GM21717 (cell line): ENCODE data around the gene MR1.

Experiments
- ATAC-seq: cut with Tn5 transposase; IDR thresholded peaks from one replicate; pipeline ENCODE4 v1.9.1; 2021; ENCODE audit warnings: mild to moderate bottlenecking, moderate library complexity; ENCODE audit not compliant: unreplicated experiment

The MR1 gene

DNA sequence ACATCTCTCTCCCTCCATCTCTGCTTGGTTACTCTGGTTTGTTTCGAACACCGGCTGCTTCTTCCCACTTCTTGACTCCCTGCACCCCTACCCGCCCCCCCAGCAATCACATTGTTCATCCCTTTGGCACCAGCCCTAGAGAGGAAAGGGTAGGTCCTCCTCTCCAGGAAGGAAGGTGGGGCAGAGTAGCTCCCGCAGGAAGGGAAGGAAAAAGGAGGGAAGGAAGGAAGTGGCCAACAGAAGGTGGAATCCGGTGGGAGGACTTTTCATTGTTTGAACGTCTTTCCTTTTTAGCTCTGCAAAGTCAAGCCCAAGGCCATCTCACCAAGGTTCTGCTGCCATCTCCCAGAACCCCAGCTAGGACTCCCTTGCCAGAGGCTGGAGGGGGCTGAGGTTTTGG lies 72.7 kb downstream of the MR1 start:
- ATAC-seq, result no peak

- no peak for ATAC-seq
These were observed 73.9 kb downstream of the MR1 start for GRCh38 chr1:181107711-181108110.

DNA sequence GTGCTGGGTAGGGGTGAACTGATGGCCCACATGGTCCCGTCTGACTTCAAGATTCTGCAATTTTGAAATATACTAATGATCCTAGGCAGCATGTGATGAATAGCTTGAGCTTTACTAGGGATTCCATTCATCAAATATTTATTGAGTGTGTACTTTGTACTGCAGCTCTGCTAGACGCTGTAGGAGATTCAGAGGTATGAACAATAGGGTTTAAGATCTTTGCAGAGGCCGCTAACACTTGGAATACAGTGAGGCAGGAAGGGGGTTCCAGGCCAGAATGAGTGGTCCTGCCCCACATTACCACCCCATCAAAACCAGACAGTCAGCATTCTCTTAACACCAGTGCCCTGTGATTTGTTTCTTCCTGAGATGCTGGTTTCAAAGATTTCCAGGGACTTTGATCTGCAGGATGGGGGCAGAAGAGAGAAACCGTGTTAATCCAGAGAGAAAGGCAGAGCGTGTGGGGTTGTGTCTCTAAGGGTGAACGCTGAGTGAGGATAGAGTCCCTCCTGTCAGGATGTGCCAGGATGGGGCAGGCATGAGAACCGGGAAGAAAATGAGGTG lies 74.6 kb downstream of the MR1 start:
- ATAC-seq, result no peak

DNA sequence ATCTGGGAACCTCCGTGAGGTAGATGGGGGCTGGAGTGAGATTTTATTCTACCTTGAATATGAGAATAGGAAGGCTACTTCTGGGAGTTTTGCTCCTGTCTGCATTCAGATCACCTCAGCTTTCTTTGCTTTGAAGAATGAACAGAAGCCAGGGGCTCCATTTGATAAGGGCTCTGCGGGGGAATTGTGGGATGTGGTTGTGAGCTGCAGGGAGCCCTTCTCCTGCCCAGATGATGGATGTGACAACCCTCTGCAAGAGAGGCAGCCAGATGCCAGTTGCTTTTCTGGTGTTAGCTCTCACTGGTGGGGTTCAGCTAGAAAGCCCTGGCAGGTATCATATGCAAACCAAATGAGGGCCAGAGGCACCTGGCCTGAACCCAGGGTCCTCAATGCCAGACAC lies 76.2 kb downstream of the MR1 start:
- no peak for ATAC-seq
